Kidney (tissue), 14 donors: ENCODE data around the gene GALNT14. TPM values are rescaled to one million over a fixed set of nuclear protein-coding genes. Genes with fewer than 3 reads are reported as not detected.

ENCODE experiments used
- DNase-seq, 5 donors: peaks; one replicate each; pipeline ENCODE4 v3.0.0-alpha.2; 2013 to 2020
- FAIRE-seq: peaks from 2 replicates; lab custom pipeline; 2012; peaks lifted over from hg19 to GRCh38; lab: Jason Lieb, UNC
- H3K27ac ChIP-seq, 2 donors: one replicate each; pipeline ENCODE4 v1.7.0; 2013; ENCODE audit warnings: low read depth in 2 of 2, low read length in 2 of 2, inconsistent platforms in 1 of 2
- H3K27me3 ChIP-seq: one replicate; pipeline ENCODE4 v1.7.1; 2013; ENCODE audit warnings: low read length, inconsistent platforms; ENCODE audit not compliant: control insufficient read depth, insufficient read depth
- H3K36me3 ChIP-seq, 3 donors: one replicate each; pipeline versions ENCODE4 v1.7.0 to v1.7.1; 2013; ENCODE audit warnings: low read length in 3 of 3, control low read depth in 1 of 3, inconsistent platforms in 1 of 3; ENCODE audit not compliant: insufficient read depth in 3 of 3, control insufficient read depth in 2 of 3
- H3K4me1 ChIP-seq, 3 donors: one replicate each; pipeline versions ENCODE4 v1.7.0 to v1.7.1; 2013; ENCODE audit warnings: low read length in 3 of 3, inconsistent platforms in 1 of 3, low read depth in 1 of 3; ENCODE audit not compliant: control insufficient read depth in 2 of 3, insufficient read depth in 2 of 3
- H3K4me3 ChIP-seq, 3 donors: one replicate each; pipeline versions ENCODE4 v1.7.0 to v1.8.1; 2013; ENCODE audit warnings: low read length in 3 of 3, control low read depth in 1 of 3, inconsistent platforms in 1 of 3
- H3K9ac ChIP-seq, 3 donors: one replicate each; pipeline versions ENCODE4 v1.7.0 to v1.7.1; 2013; ENCODE audit warnings: low read length in 3 of 3, control low read depth in 1 of 3, inconsistent platforms in 1 of 3
- H3K9me3 ChIP-seq, 3 donors: one replicate each; pipeline versions ENCODE4 v1.7.0 to v1.7.1; 2013; ENCODE audit warnings: low read length in 3 of 3, control low read depth in 1 of 3, inconsistent platforms in 1 of 3; ENCODE audit not compliant: control insufficient read depth in 2 of 3, insufficient read depth in 1 of 3
- intact Hi-C: fragments of 100-400 bp; cut with DNase I; formaldehyde crosslinking; loops from one replicate; pipeline ENCODE4 v1.11.1; 2022
- polyA plus RNA-seq: library from polyadenylated mRNA; stranded (reverse); fragments of 350-450 nt; fragmentation: Illumina TruSeq; extraction: RNeasy Lipid Tissue Mini Kit (QIAGEN cat#74804); gene quantifications from one replicate; pipeline ENCODE4 v1.2.3, GENCODE V29; 2014; ENCODE audit warnings: low read depth, low replicate concordance; ENCODE audit not compliant: insufficient read depth
- total RNA-seq: library from RNA; stranded (reverse); fragmentation: NEBNext Ultra II Directional; extraction: Animal tissue kit (Norgen Biotek cat#: 25700); gene quantifications from one replicate; pipeline ENCODE4 v1.2.1, GENCODE V29; 2021
- TF ChIP-seq, protein P1 (sequence below): IDR thresholded peaks from 3 replicates; pipeline ENCODE4 v1.5.1; 2012; ENCODE audit warnings: mild to moderate bottlenecking, moderate library complexity, borderline replicate concordance; ENCODE audit not compliant: insufficient read depth; ENCODE audit errors: extremely low read depth
- donor health status: control.
- donor health status: control.
- donor health status: control.
- donor health status: control.
- donor health status: control.
- donor health status: DM: yes; HTN: yes; CAD: no.
- donor health status: Normal renal cell carcinoma (clear cell type).

Gene GALNT14
- total and polyA plus RNA-seq, 2 donors from 2014 or later, result 84.6 to 90.3 TPM

DNA sequence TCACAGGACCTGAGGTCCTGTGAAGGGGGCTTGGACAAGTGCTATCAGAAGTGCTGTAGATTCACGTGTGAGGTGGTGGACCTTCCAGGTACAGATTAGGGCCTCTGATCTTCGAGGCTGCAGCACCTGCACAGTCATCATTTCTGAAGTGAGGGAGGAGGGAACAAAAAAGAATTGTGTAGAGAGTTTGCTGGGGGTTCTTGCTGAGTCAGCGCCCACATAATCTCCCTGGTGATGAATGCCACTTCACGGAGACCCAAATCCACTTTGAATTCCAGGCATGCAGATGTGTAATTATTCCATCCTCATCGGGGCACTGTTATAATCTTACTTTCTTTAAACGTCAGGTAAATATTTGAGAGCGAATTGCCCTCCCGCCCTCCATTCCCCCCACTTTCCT, 202.4 kb downstream of the GALNT14 start:
- TF ChIP-seq, protein P1, sequence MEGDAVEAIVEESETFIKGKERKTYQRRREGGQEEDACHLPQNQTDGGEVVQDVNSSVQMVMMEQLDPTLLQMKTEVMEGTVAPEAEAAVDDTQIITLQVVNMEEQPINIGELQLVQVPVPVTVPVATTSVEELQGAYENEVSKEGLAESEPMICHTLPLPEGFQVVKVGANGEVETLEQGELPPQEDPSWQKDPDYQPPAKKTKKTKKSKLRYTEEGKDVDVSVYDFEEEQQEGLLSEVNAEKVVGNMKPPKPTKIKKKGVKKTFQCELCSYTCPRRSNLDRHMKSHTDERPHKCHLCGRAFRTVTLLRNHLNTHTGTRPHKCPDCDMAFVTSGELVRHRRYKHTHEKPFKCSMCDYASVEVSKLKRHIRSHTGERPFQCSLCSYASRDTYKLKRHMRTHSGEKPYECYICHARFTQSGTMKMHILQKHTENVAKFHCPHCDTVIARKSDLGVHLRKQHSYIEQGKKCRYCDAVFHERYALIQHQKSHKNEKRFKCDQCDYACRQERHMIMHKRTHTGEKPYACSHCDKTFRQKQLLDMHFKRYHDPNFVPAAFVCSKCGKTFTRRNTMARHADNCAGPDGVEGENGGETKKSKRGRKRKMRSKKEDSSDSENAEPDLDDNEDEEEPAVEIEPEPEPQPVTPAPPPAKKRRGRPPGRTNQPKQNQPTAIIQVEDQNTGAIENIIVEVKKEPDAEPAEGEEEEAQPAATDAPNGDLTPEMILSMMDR, result no peak
- H3K27ac ChIP-seq, result no peak overlapping the region
- no peaks in the 10 kb centered on the region for H3K4me1 ChIP-seq
- FAIRE-seq (no peak), DNase-seq (no peak)
- H3K9me3 ChIP-seq, result no peaks in the 10 kb centered on the region
- H3K4me3 ChIP-seq, result no peak overlapping the region
- intact Hi-C loops, result no loop called here
- no peaks in the 10 kb centered on the region for H3K27me3 ChIP-seq
- H3K36me3 ChIP-seq, result peaks cover 0 to 12% (median 8%) of the 10 kb centered on the region in 3 donors
- no peak overlapping the region for H3K9ac ChIP-seq

DNA sequence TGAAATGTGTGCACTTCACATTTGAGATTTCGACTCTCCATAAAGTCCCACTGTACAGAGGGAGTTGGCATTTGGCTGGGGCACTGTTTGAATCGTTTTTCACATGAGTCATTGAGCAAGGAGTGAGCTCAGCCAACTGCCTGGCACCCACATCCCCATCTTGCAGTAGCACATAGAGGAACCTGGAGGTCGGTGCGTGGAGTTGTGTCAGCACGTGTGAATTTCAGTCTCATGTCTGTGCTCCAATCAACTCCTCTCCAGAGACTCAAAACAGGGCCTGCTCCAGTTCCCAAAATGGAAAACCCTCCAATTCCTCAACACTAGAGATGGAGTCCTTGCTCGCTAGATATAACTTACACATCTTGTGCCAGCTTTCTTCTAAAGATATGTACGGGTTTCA, 204.2 kb downstream of the GALNT14 start:
- H3K4me3 ChIP-seq, result no peak overlapping the region
- no peaks in the 10 kb centered on the region for H3K9me3 ChIP-seq
- peaks cover 0 to 12% (median 2%) of the 10 kb centered on the region in 3 donors for H3K36me3 ChIP-seq
- DNase-seq (no peak), FAIRE-seq (no peak)
- no peaks in the 10 kb centered on the region for H3K4me1 ChIP-seq
- TF ChIP-seq, protein P1, result no peak
- no peak overlapping the region for H3K27ac ChIP-seq
- intact Hi-C loops, result no loop called here
- H3K27me3 ChIP-seq, result no peaks in the 10 kb centered on the region
- H3K9ac ChIP-seq, result no peak overlapping the region

DNA sequence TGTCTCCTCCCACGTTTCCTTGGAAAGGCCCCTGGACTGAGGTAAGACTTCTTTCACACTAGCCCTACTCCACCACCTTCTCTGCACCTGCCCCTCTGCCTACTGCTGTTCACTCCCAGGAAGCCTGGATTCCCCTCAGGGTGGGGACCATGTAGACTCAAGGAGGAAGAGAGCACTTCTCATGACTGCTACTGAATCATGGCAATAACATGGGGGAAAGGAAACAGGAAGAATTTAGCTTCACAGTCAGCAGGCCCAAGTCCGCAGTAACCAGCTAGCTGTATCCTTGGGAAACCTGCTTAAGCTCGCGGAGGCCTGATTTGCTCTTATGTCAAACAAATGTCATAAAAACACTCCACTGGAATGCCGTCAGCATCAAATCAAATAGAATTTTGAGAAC, 204.7 kb downstream of the GALNT14 start:
- Histone ChIP-seq H3K27me3 (no peaks in the 10 kb centered on the region), H3K4me1 (no peaks in the 10 kb centered on the region), H3K9me3 (no peaks in the 10 kb centered on the region), H3K27ac (no peak overlapping the region), H3K4me3 (no peak overlapping the region), H3K9ac (no peak overlapping the region), H3K36me3 (peaks cover 0 to 12% (median 4%) of the 10 kb centered on the region in 3 donors)
- FAIRE-seq, result no peak
- TF ChIP-seq, protein P1, result no peak
- no peak for DNase-seq
- intact Hi-C loops, result no loop called here

DNA sequence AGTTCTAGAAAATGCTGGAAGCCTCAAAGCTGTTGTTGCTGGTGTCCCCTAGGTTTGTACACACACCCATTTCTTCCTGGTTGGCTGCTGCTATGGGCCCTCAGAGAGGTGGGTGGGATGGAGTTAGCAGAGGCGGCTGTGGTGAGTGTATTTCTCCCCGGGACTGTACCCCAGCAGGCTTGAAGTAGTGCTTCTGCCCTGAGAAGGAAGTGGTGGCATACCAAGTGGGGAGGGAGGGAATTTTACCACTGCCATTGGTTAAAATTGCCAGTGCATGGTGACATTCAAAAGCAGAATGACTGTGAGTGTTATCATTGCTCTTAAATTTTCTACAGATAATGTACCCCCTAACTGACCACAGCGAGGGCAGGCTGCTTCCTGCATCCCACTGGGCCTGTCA, 205.4 kb downstream of the GALNT14 start:
- no peak overlapping the region for H3K27ac ChIP-seq
- H3K4me3 ChIP-seq, result no peak overlapping the region
- H3K9me3 ChIP-seq, result no peaks in the 10 kb centered on the region
- DNase-seq (no peak), FAIRE-seq (no peak)
- H3K36me3 ChIP-seq, result peaks cover 0 to 17% (median 4%) of the 10 kb centered on the region in 3 donors
- no peak overlapping the region for H3K9ac ChIP-seq
- intact Hi-C loops, result no loop called here
- H3K27me3 ChIP-seq, result no peaks in the 10 kb centered on the region
- H3K4me1 ChIP-seq, result no peaks in the 10 kb centered on the region
- TF ChIP-seq, protein P1, result no peak
